Neuronal stem cell (in vitro differentiated cells): ENCODE data around the gene CLIP1.
"Not testable (repeated sequence)": the region's sequence is repeated elsewhere in the genome, so short reads cannot be mapped to it uniquely, and the experiment has no call there.

Experiments used
- DNase-seq: peaks from one replicate; pipeline ENCODE4 v3.0.0-alpha.2; 2013; ENCODE audit warnings: low spot score
- H2AFZ ChIP-seq: one replicate; pipeline ENCODE4 v1.6.1; 2013; ENCODE audit warnings: mild to moderate bottlenecking, low read length, inconsistent platforms
- H2AK5ac ChIP-seq: 2 replicates; pipeline ENCODE4 v1.6.1; 2013; ENCODE audit warnings: low read depth, mild to moderate bottlenecking, inconsistent platforms, low read length, moderate library complexity, mixed read lengths
- H2BK120ac ChIP-seq: 2 replicates; pipeline ENCODE4 v1.6.1; 2013; ENCODE audit warnings: low read depth, mild to moderate bottlenecking, inconsistent platforms, low read length, moderate library complexity, mixed read lengths
- H2BK12ac ChIP-seq: one replicate; pipeline ENCODE4 v1.6.1; 2013; ENCODE audit warnings: low read length, inconsistent platforms
- H2BK15ac ChIP-seq: 2 replicates; pipeline ENCODE4 v1.6.1; 2013; ENCODE audit warnings: mild to moderate bottlenecking, low read length, inconsistent platforms, mixed read lengths
- H2BK5ac ChIP-seq: one replicate; pipeline ENCODE4 v1.6.1; 2013; ENCODE audit warnings: inconsistent platforms, mild to moderate bottlenecking, low read length, moderate library complexity
- H3K14ac ChIP-seq: one replicate; pipeline ENCODE4 v1.6.1; 2013; ENCODE audit warnings: low read length, inconsistent platforms
- H3K18ac ChIP-seq: 2 replicates; pipeline ENCODE4 v1.6.1; 2013; ENCODE audit warnings: low read length, inconsistent platforms
- H3K23ac ChIP-seq: 2 replicates; pipeline ENCODE4 v1.6.1; 2013; ENCODE audit warnings: low read depth, mild to moderate bottlenecking, mixed read lengths, low read length, inconsistent platforms; ENCODE audit not compliant: poor library complexity
- H3K27ac ChIP-seq: replicated peaks from 3 replicates; pipeline ENCODE4 v1.5.1; 2013; ENCODE audit warnings: low read length, inconsistent platforms
- H3K27me3 ChIP-seq, 3 experiments: 2 replicates each; pipeline ENCODE4 v1.6.1; 2013; ENCODE audit warnings: low read length in 3 of 3, mild to moderate bottlenecking in 2 of 3, inconsistent platforms in 1 of 3, low read depth in 1 of 3, mixed read lengths in 1 of 3, moderate library complexity in 1 of 3; ENCODE audit not compliant: control insufficient read depth in 3 of 3, insufficient read depth in 3 of 3
- H3K36me3 ChIP-seq, 2 donors: replicated peaks in 1 of 2; 2 replicates each; pipeline ENCODE4 v1.6.1; 2013; ENCODE audit warnings: low read length in 2 of 2; ENCODE audit not compliant: control insufficient read depth in 2 of 2, insufficient read depth in 2 of 2
- H3K4ac ChIP-seq: 2 replicates; pipeline ENCODE4 v1.6.1; 2013; ENCODE audit warnings: inconsistent platforms, mild to moderate bottlenecking, low read length, moderate library complexity
- H3K4me1 ChIP-seq, 2 donors: 1 replicate in 1 of 2; 2 replicates in 1 of 2; pipeline ENCODE4 v1.6.1; 2013; ENCODE audit warnings: low read length in 2 of 2, low read depth in 1 of 2; ENCODE audit not compliant: control insufficient read depth in 2 of 2, insufficient read depth in 1 of 2
- H3K4me2 ChIP-seq: one replicate; pipeline ENCODE4 v1.6.1; 2013; ENCODE audit warnings: mild to moderate bottlenecking, low read length, inconsistent platforms; ENCODE audit not compliant: insufficient read depth, poor library complexity, severe bottlenecking
- H3K4me3 ChIP-seq, 2 donors: 2 replicates each; pipeline ENCODE4 v1.5.1; 2013; ENCODE audit warnings: low read length in 2 of 2, mild to moderate bottlenecking in 2 of 2, inconsistent platforms in 1 of 2, moderate library complexity in 1 of 2
- H3K79me1 ChIP-seq: one replicate; pipeline ENCODE4 v1.6.1; 2013; ENCODE audit warnings: low read depth, mild to moderate bottlenecking, inconsistent platforms, low read length, moderate library complexity
- H3K9ac ChIP-seq: one replicate; pipeline ENCODE4 v1.6.1; 2013; ENCODE audit warnings: mild to moderate bottlenecking, low read depth, low read length, inconsistent platforms; ENCODE audit not compliant: poor library complexity
- H3K9me3 ChIP-seq, 2 donors: replicated peaks in 1 of 2; 2 replicates each; pipeline versions ENCODE3 to v1.6.1; 2013; ENCODE audit warnings: low read length in 2 of 2, mild to moderate bottlenecking in 2 of 2, inconsistent platforms in 1 of 2, low read depth in 1 of 2, mixed read lengths in 1 of 2, moderate library complexity in 1 of 2; ENCODE audit not compliant: control insufficient read depth in 2 of 2, insufficient read depth in 1 of 2
- H4K8ac ChIP-seq: one replicate; pipeline ENCODE4 v1.6.1; 2013; ENCODE audit warnings: low read depth, mild to moderate bottlenecking, inconsistent platforms, low read length, moderate library complexity
- H4K91ac ChIP-seq: one replicate; pipeline ENCODE4 v1.6.1; 2013; ENCODE audit warnings: low read length, low read depth, mild to moderate bottlenecking, inconsistent platforms; ENCODE audit not compliant: poor library complexity
- WGBS, 2 donors: extraction: QIAGEN DNeasy Blood & Tissue Kit; methylation state at CpG; one replicate each; pipeline ENCODE4 v1.1.7; 2013; ENCODE audit warnings: missing lambda C conversion rate in 2 of 2, mixed read lengths in 1 of 2; ENCODE audit not compliant: insufficient read length in 2 of 2, insufficient replicate concordance in 1 of 2; ENCODE audit errors: extremely low coverage in 2 of 2; 5-methylcytosine and 5-hydroxymethylcytosine counted together

The CLIP1 gene

DNA sequence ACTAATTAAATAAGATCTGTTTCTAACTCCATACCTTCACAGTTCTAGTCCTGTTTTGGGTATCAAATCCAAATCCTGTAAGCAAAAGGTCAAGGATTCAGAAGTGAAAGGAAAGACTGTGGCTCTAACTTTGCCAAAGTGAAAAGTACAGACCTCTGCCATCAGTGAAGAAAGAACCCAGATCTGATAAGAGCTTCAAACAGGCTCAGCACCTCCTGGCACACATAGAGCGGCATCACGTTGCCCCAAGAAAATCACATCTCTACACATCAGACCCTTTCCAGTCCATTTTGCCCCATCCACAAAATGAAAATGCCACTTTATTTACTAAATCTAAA, 23.2 kb downstream of the CLIP1 start:
- no peak overlapping the region for H2BK5ac ChIP-seq
- H3K27me3 ChIP-seq: no peaks in the 10 kb centered on the region
- H3K4me1 ChIP-seq: peaks cover 3 to 11% of the 10 kb centered on the region in 2 donors
- H2AK5ac ChIP-seq: no peak overlapping the region
- no peak overlapping the region for H4K8ac ChIP-seq
- no peak overlapping the region for H3K27ac ChIP-seq
- no peak overlapping the region for H3K18ac ChIP-seq
- peaks cover 5 to 20% of the 10 kb centered on the region in 2 donors for H3K36me3 ChIP-seq
- H2AFZ ChIP-seq: no peak overlapping the region
- H3K4me3 ChIP-seq: no peak overlapping the region
- no peak overlapping the region for H3K4me2 ChIP-seq
- no CpG with 5 or more reads among the region's 2 CpGs for WGBS, 2 donors
- no peak overlapping the region for H3K9ac ChIP-seq
- no peak overlapping the region for H4K91ac ChIP-seq
- H2BK15ac ChIP-seq: no peak overlapping the region
- H3K4ac ChIP-seq: no peak overlapping the region
- DNase-seq: no peak
- H2BK12ac ChIP-seq: no peak overlapping the region
- no peak overlapping the region for H3K14ac ChIP-seq
- H3K79me1 ChIP-seq: peaks cover 10% of the 10 kb centered on the region
- peaks cover 0 to 2% of the 10 kb centered on the region in 2 donors for H3K9me3 ChIP-seq
- H3K23ac ChIP-seq: no peak overlapping the region
- no peak overlapping the region for H2BK120ac ChIP-seq

- H4K91ac ChIP-seq, H4K8ac ChIP-seq, H3K9me3 ChIP-seq, H2BK120ac ChIP-seq, H3K79me1 ChIP-seq, H2BK12ac ChIP-seq, H3K14ac ChIP-seq, H3K4me2 ChIP-seq, DNase-seq, H3K4me3 ChIP-seq, H2AFZ ChIP-seq, H2BK5ac ChIP-seq, H3K27me3 ChIP-seq, H3K23ac ChIP-seq, H3K18ac ChIP-seq, H2AK5ac ChIP-seq, H2BK15ac ChIP-seq, H3K27ac ChIP-seq, H3K9ac ChIP-seq, H3K4ac ChIP-seq: not testable (repeated sequence)
- no CpG with 5 or more reads among the region's 6 CpGs for WGBS, 2 donors
- H3K36me3 ChIP-seq: peaks cover 2 to 15% of the 10 kb centered on the region in 2 donors
- H3K4me1 ChIP-seq: peaks cover 3 to 11% of the 10 kb centered on the region in 2 donors
Measured at GRCh38 chr12:122397981-122398380, 24.5 kb downstream of the CLIP1 start.

GRCh38 chr12:122395319-122395718, 27.1 kb downstream of the CLIP1 start:
- Histone ChIP-seq H3K27ac (no peak overlapping the region), H3K18ac (no peak overlapping the region), H3K36me3 (peaks cover 2 to 13% of the 10 kb centered on the region in 2 donors), H3K14ac (no peak overlapping the region), H2BK5ac (no peak overlapping the region), H2BK120ac (no peak overlapping the region), H3K79me1 (no peaks in the 10 kb centered on the region), H2BK12ac (no peak overlapping the region), H2BK15ac (no peak overlapping the region), H3K4me2 (no peak overlapping the region), H3K9ac (no peak overlapping the region), H3K27me3 (no peaks in the 10 kb centered on the region), H3K23ac (no peak overlapping the region), H4K8ac (no peak overlapping the region), H3K4me1 (peaks cover 1 to 8% of the 10 kb centered on the region in 2 donors), H4K91ac (no peak overlapping the region), H3K4ac (no peak overlapping the region), H2AK5ac (no peak overlapping the region), H3K9me3 (peaks cover 0 to 2% of the 10 kb centered on the region in 2 donors), H3K4me3 (no peak overlapping the region), H2AFZ (no peak overlapping the region)
- no peak for DNase-seq
- no CpG with 5 or more reads among the region's 3 CpGs for WGBS, 2 donors

DNA sequence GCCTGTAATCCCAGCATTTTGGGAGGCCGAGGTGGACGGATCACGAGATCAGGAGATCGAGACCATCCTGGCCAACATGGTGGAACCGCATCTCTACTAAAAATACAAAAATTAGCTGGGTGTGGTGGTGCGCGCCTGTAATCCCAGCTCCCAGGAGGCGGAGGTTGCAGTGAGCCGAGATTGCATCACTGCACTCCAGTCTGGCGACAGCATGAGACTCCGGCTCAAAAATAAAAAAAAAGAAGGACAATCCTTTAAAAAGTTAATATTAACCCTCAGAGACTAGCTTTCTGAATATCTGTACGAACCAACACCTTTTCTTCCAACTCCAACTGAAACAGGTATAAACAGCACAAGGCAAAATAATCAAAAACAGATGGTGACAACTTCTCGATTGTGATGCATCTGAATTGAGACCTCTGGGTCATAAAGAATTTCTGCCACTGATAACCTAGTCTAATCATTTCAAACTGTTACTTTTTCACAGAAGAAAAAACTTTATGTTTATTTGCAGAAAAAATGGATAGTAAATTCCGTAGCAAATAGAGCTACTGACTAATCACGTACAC, 27.8 kb downstream of the CLIP1 start:
- Histone ChIP-seq H3K36me3 (peaks cover 2 to 13% of the 10 kb centered on the region in 2 donors), H3K4me3 (no peak overlapping the region), H2BK15ac (no peak overlapping the region), H2AK5ac (no peak overlapping the region), H3K79me1 (no peaks in the 10 kb centered on the region), H3K23ac (no peak overlapping the region), H4K91ac (no peak overlapping the region), H3K4ac (no peak overlapping the region), H2BK12ac (no peak overlapping the region), H2BK120ac (no peak overlapping the region), H2BK5ac (no peak overlapping the region), H3K9me3 (peaks cover 0 to 2% of the 10 kb centered on the region in 2 donors), H3K14ac (no peak overlapping the region), H3K27ac (no peak overlapping the region), H4K8ac (no peak overlapping the region), H2AFZ (no peak overlapping the region), H3K9ac (no peak overlapping the region), H3K4me2 (no peak overlapping the region), H3K18ac (no peak overlapping the region), H3K4me1 (peaks cover 0 to 2% of the 10 kb centered on the region in 2 donors), H3K27me3 (no peaks in the 10 kb centered on the region)
- DNase-seq: no peak
- WGBS, 2 donors: no CpG with 5 or more reads among the region's 15 CpGs
